H1 (cell line): ENCODE results near the gene NFAT5. TPM values are rescaled to one million over a fixed set of nuclear protein-coding genes. Genes with fewer than 3 reads are reported as not detected.

Experiments used
- CTCF ChIA-PET: fragments of 300-600 bp; sonication (Branson Sonifier 250); formaldehyde crosslinking; loops from one replicate; lab custom pipeline; 2021; ENCODE audit not compliant: partially characterized antibody; lab: Charles Lee
- POLR2A ChIA-PET: fragments of 300-600 bp; sonication (Branson Sonifier 250); formaldehyde crosslinking; loops from one replicate; lab custom pipeline; 2021; ENCODE audit warnings: inconsistent platforms; ENCODE audit not compliant: partially characterized antibody; lab: Charles Lee
- DNase-seq, 2 experiments: peaks; one replicate each; pipeline versions ENCODE4 v3.0.0 to v3.0.0-alpha.2; 2010 to 2022; ENCODE audit warnings: low spot score in 2 of 2, low read depth in 1 of 2, mixed read lengths in 1 of 2
- FAIRE-seq: peaks from 2 replicates; lab custom pipeline; 2011; peaks lifted over from hg19 to GRCh38; lab: Jason Lieb, UNC
- H2AFZ ChIP-seq: 2 replicates; pipeline ENCODE4 v1.8.1; 2012; ENCODE audit warnings: low read length, inconsistent platforms
- H2AK5ac ChIP-seq: 2 replicates; pipeline ENCODE4 v1.6.1; 2013; ENCODE audit warnings: low read depth, low read length
- H2BK120ac ChIP-seq: replicated peaks from 2 replicates; pipeline ENCODE3; 2013; ENCODE audit warnings: low read depth, low read length, inconsistent platforms
- H2BK12ac ChIP-seq: 2 replicates; pipeline ENCODE4 v1.6.1; 2013; ENCODE audit warnings: low read depth, low read length
- H2BK15ac ChIP-seq: 2 replicates; pipeline ENCODE4 v1.6.1; 2013; ENCODE audit warnings: low read length
- H2BK20ac ChIP-seq: 2 replicates; pipeline ENCODE4 v1.6.1; 2013; ENCODE audit warnings: low read length
- H2BK5ac ChIP-seq: 2 replicates; pipeline ENCODE4 v1.6.1; 2013; ENCODE audit warnings: low read depth, low read length
- H3K14ac ChIP-seq: 2 replicates; pipeline ENCODE4 v1.6.1; 2013; ENCODE audit warnings: inconsistent platforms; ENCODE audit not compliant: insufficient read length
- H3K18ac ChIP-seq: 2 replicates; pipeline ENCODE4 v1.6.1; 2013; ENCODE audit warnings: low read length; ENCODE audit errors: extremely low read depth
- H3K23ac ChIP-seq: 2 replicates; pipeline ENCODE4 v1.6.1; 2013; ENCODE audit warnings: inconsistent platforms; ENCODE audit not compliant: insufficient read length
- H3K23me2 ChIP-seq: 2 replicates; pipeline ENCODE4 v1.6.1; 2013; ENCODE audit warnings: low read depth, low read length
- H3K27ac ChIP-seq: 2 replicates; pipeline ENCODE4 v1.6.1; 2011; ENCODE audit warnings: low read depth, low read length, inconsistent platforms
- H3K27me3 ChIP-seq, 4 experiments: replicated peaks in 1 of 4; 1 replicate in 1 of 4; 2 replicates in 3 of 4; pipeline versions ENCODE4 v1.6.1 to v1.8.1; 2011 to 2013; ENCODE audit warnings: low read length in 3 of 4, mild to moderate bottlenecking in 3 of 4, inconsistent platforms in 2 of 4, mixed read lengths in 2 of 4, moderate library complexity in 1 of 4; ENCODE audit not compliant: control insufficient read depth in 3 of 4, insufficient read depth in 3 of 4; ENCODE audit errors: extremely low read depth in 1 of 4
- H3K36me3 ChIP-seq, 4 experiments: 2 replicates each; pipeline versions ENCODE4 v1.6.1 to v1.8.1; 2011 to 2013; ENCODE audit warnings: mild to moderate bottlenecking in 4 of 4, low read length in 3 of 4, moderate library complexity in 2 of 4, control low read depth in 1 of 4, inconsistent platforms in 1 of 4; ENCODE audit not compliant: insufficient read depth in 4 of 4, control insufficient read depth in 2 of 4
- H3K4ac ChIP-seq: replicated peaks from 2 replicates; pipeline ENCODE3; 2013; ENCODE audit warnings: low read length, low read depth, mixed read lengths, inconsistent platforms; ENCODE audit not compliant: insufficient read length
- H3K4me1 ChIP-seq, 4 experiments: replicated peaks in 1 of 4; 1 replicate in 1 of 4; 2 replicates in 3 of 4; pipeline versions ENCODE4 v1.6.1 to v1.8.1; 2011 to 2013; ENCODE audit warnings: low read length in 3 of 4, inconsistent platforms in 2 of 4, mixed read lengths in 1 of 4; ENCODE audit not compliant: insufficient read depth in 4 of 4, control insufficient read depth in 3 of 4
- H3K4me2 ChIP-seq, 2 experiments: 2 replicates each; pipeline versions ENCODE4 v1.6.1 to v1.8.1; 2011 to 2013; ENCODE audit warnings: low read depth in 2 of 2, low read length in 2 of 2, control low read depth in 1 of 2, inconsistent platforms in 1 of 2, mild to moderate bottlenecking in 1 of 2; ENCODE audit not compliant: insufficient read depth in 1 of 2
- H3K4me3 ChIP-seq, 4 experiments: fragments of 200-600, 300-600 bp in 1 of 4; sonication (generic), shearing (Covaris generic), sonication (Bioruptor Twin) in 1 of 4; 2 replicates each; pipeline versions ENCODE4 v1.5.1 to v1.8.1; 2011 to 2016; ENCODE audit warnings: low read length in 4 of 4, low read depth in 3 of 4, control low read depth in 2 of 4, inconsistent platforms in 2 of 4, mild to moderate bottlenecking in 2 of 4, mixed read lengths in 1 of 4, moderate library complexity in 1 of 4; ENCODE audit not compliant: insufficient read depth in 2 of 4; ENCODE audit errors: extremely low read depth in 1 of 4
- H3K56ac ChIP-seq: replicated peaks from 2 replicates; pipeline ENCODE3; 2013; ENCODE audit warnings: low read depth, mild to moderate bottlenecking, mixed read lengths, low read length, inconsistent platforms; ENCODE audit not compliant: insufficient read length
- H3K79me1 ChIP-seq: 2 replicates; pipeline ENCODE4 v1.6.1; 2013; ENCODE audit warnings: low read depth, low read length, control low read depth
- H3K79me2 ChIP-seq, 2 experiments: 2 replicates each; pipeline versions ENCODE4 v1.6.1 to v1.8.1; 2012 to 2013; ENCODE audit warnings: low read length in 2 of 2, mild to moderate bottlenecking in 2 of 2, inconsistent platforms in 1 of 2; ENCODE audit not compliant: insufficient read depth in 2 of 2, control insufficient read depth in 1 of 2
- H3K9ac ChIP-seq, 4 experiments: replicated peaks in 1 of 4; 1 replicate in 1 of 4; 2 replicates in 3 of 4; pipeline versions ENCODE4 v1.6.1 to v1.8.1; 2011 to 2013; ENCODE audit warnings: low read depth in 3 of 4, low read length in 3 of 4, control low read depth in 2 of 4, mild to moderate bottlenecking in 2 of 4, moderate library complexity in 2 of 4, inconsistent platforms in 1 of 4; ENCODE audit errors: extremely low read depth in 1 of 4
- H3K9me3 ChIP-seq, 2 experiments: 2 replicates each; pipeline versions ENCODE4 v1.6.1 to v1.8.1; 2012 to 2013; ENCODE audit warnings: mild to moderate bottlenecking in 2 of 2, moderate library complexity in 2 of 2, control low read depth in 1 of 2, inconsistent platforms in 1 of 2, low read depth in 1 of 2, low read length in 1 of 2, mixed read lengths in 1 of 2; ENCODE audit not compliant: insufficient read depth in 2 of 2
- H4K20me1 ChIP-seq, 2 experiments: replicated peaks in 1 of 2; 2 replicates each; pipeline versions ENCODE3 to v1.8.1; 2011 to 2013; ENCODE audit warnings: inconsistent platforms in 2 of 2, low read length in 2 of 2, mild to moderate bottlenecking in 1 of 2; ENCODE audit not compliant: insufficient read depth in 2 of 2, control insufficient read depth in 1 of 2
- H4K5ac ChIP-seq: 2 replicates; pipeline ENCODE4 v1.6.1; 2013; ENCODE audit warnings: low read length, low read depth, mixed read lengths, inconsistent platforms; ENCODE audit not compliant: insufficient read length
- H4K8ac ChIP-seq: 2 replicates; pipeline ENCODE4 v1.8.0; 2013; ENCODE audit warnings: mild to moderate bottlenecking, moderate library complexity, low read length, inconsistent platforms; ENCODE audit not compliant: insufficient read depth; ENCODE audit errors: extremely low read depth
- H4K91ac ChIP-seq: replicated peaks from 2 replicates; pipeline ENCODE3; 2013; ENCODE audit warnings: low read length, mixed read lengths, inconsistent platforms; ENCODE audit not compliant: insufficient read length
- CHD2 ChIP-seq: IDR thresholded peaks from 2 replicates; pipeline ENCODE4 v1.6.1; 2012; ENCODE audit warnings: low read length, improper control_type of control experiment
- CTBP2 ChIP-seq: IDR thresholded peaks from 2 replicates; pipeline ENCODE4 v1.7.0; 2011; ENCODE audit warnings: borderline replicate concordance, mild to moderate bottlenecking, moderate library complexity, mixed read lengths, low read length; ENCODE audit not compliant: insufficient read depth, insufficient read length
- RBBP5 ChIP-seq: IDR thresholded peaks from 2 replicates; pipeline ENCODE4 v1.7.1; 2012; ENCODE audit warnings: low read depth, mild to moderate bottlenecking, inconsistent platforms, low read length, moderate library complexity, borderline replicate concordance
- SP2 ChIP-seq: IDR thresholded peaks from 2 replicates; pipeline ENCODE4 v1.6.1; 2012; ENCODE audit warnings: mild to moderate bottlenecking, low read length, inconsistent platforms
- WGBS, 2 experiments: shearing (Covaris generic) in 1 of 2; methylation state at CpG; one replicate each; pipeline versions ENCODE4 v1.1.6 to v1.1.7; 2013 to 2015; ENCODE audit warnings: low lambda C conversion rate in 2 of 2, mixed read lengths in 2 of 2, inconsistent platforms in 1 of 2, low coverage in 1 of 2, missing lambda C conversion rate in 1 of 2; ENCODE audit not compliant: insufficient replicate concordance in 2 of 2, insufficient coverage in 1 of 2, insufficient read length in 1 of 2; ENCODE audit errors: extremely low coverage in 1 of 2, missing lambda C conversion rate in 1 of 2; 5-methylcytosine and 5-hydroxymethylcytosine counted together
- polyA plus RNA-seq, 7 experiments: library from polyadenylated mRNA; depleted of rRNA in 3 of 7; stranded (reverse) in 5 of 7; unstranded in 2 of 7; fragments of >200 nt in 5 of 7; fragments of 200-250 nt in 2 of 7; gene quantifications; 1 replicate in 5 of 7; 2 replicates in 1 of 7; 4 replicates in 1 of 7; pipeline versions ENCODE4 v1.2.1 to v1.2.3, GENCODE V29; 2011 to 2013; ENCODE audit warnings: missing spikeins in 2 of 7, mixed read lengths in 2 of 7
- total RNA-seq: library from RNA; stranded (reverse); fragmentation: NEBNext Ultra II Directional; extraction: Animal tissue kit (Norgen Biotek cat#: 25700); gene quantifications from 2 replicates; pipeline ENCODE4 v1.2.1, GENCODE V29; 2021

NFAT5 gene
- total and polyA plus RNA-seq, 2 of the 8 experiments (the other 6 are each of a cell fraction or from before 2014, with no cell fraction given): 8.9 to 29.0 TPM

DNA sequence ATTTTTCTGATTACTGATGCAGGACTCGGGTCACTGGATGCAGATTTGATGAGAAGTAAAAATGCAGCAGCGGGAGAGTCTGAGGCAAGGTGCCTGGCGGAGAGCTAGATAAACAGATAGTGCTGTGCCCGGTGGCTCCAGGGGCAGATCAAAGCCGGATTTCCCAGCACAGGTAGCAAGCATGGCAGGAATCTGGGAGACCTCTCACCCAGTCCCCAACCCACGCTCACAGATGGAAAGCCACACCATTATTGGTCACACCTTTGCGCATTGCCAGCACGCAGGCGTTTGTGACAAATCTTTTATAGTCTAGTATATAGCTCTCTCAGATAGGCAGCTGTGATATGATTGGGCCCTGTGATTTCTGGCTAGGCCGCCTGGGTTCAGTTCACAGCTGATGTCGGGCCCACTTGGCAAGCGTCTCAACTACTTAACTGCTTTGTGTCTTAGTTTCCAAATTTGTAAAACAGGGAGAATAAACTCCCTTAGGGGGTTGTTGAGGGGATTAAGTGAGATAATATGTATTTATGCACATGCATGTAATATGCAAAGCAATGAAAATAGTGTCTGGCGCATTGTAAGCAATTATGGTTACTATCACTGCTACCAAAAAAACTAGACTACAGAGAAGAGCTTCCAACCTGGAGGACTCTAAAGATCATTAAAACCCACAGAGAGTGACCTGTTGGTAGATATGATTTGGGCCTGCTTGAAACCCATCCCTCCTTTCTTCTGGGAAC is 42.0 kb upstream of the NFAT5 start:
- H2AFZ ChIP-seq: no peak overlapping the region
- ChIA-PET POLR2A (interaction anchor here (1.0 to 1.1 kb wide), 2 partner anchors 35 to 202 kb away, joined by 4 read pairs; partner anchors contain the start of gene NQO1), CTCF (interaction anchor here (1.1 to 1.5 kb wide), 3 partner anchors 18 to 33 kb away, joined by 3 to 4 read pairs (median 4); no protein-coding TSS in a partner anchor)

More for the DNA sequence above, 42.0 kb upstream of the NFAT5 start:
- H3K18ac ChIP-seq: no peak overlapping the region
- H2BK20ac ChIP-seq: no peak overlapping the region
- no peaks in the 10 kb centered on the region for H3K79me1 ChIP-seq
- H3K4ac ChIP-seq: no peak overlapping the region
- H3K56ac ChIP-seq: no peak overlapping the region
- H3K23ac ChIP-seq: no peak overlapping the region
- TF ChIP-seq SP2 (no peak), CTBP2 (no peak), RBBP5 (no peak), CHD2 (no peak)
- no peaks in the 10 kb centered on the region for H3K79me2 ChIP-seq
- no peak overlapping the region for H4K8ac ChIP-seq
- 93% methylated on average over 13 of the region's 13 CpGs; no CpG with 5 or more reads in 1 of the 2 experiments for WGBS, 2 experiments
- H3K9me3 ChIP-seq: no peaks in the 10 kb centered on the region
- no peaks in the 10 kb centered on the region for H3K27me3 ChIP-seq
- peaks cover 0 to 2% (median 0%) of the 10 kb centered on the region in 4 experiments; a peak in 1 of 7 replicates for H3K4me1 ChIP-seq
- H4K91ac ChIP-seq: no peak overlapping the region
- H3K23me2 ChIP-seq: no peaks in the 10 kb centered on the region
- no peak overlapping the region for H3K27ac ChIP-seq
- H4K5ac ChIP-seq: no peak overlapping the region
- no peak overlapping the region for H2AK5ac ChIP-seq
- H2BK15ac ChIP-seq: no peak overlapping the region
- H2BK5ac ChIP-seq: no peak overlapping the region
- no peaks in the 10 kb centered on the region for H3K36me3 ChIP-seq
- no peak overlapping the region for H2BK120ac ChIP-seq
- DNase-seq (no peak), FAIRE-seq (no peak)
- H2BK12ac ChIP-seq: no peak overlapping the region
- H3K4me2 ChIP-seq: no peak overlapping the region
- H3K4me3 ChIP-seq: no peak overlapping the region
- no peak overlapping the region for H3K9ac ChIP-seq
- H3K14ac ChIP-seq: no peak overlapping the region
- H4K20me1 ChIP-seq: no peaks in the 10 kb centered on the region
